ENCODE results near the gene PHACTR2.

The PHACTR2 gene

GRCh38 chr6:143802833-143803565 lies 125.2 kb downstream of the PHACTR2 start:
- TF ChIP-seq CEBPB (IDR thresholded peaks at IDR 0.05): peak; percentile 51
- no peak for TF ChIP-seq USF1 (IDR thresholded peaks at IDR 0.05)

GRCh38 chr6:143803769-143804568 lies 126.2 kb downstream of the PHACTR2 start:
- TF ChIP-seq ZBTB7A (IDR thresholded peaks at IDR 0.05; ENCODE audit: low read depth) (no peak), CEBPB (IDR thresholded peaks at IDR 0.05) (no peak), FOXM1 (IDR thresholded peaks at IDR 0.05; ENCODE audit: borderline replicate concordance, low read depth) (no peak)

- TF ChIP-seq EP300 (IDR thresholded peaks at IDR 0.05; ENCODE audit: borderline replicate concordance) (no peak), RAD21 (IDR thresholded peaks at IDR 0.05; ENCODE audit: low read depth) (no peak), TCF12 (IDR thresholded peaks at IDR 0.05; ENCODE audit: low read depth) (no peak), YY1 (IDR thresholded peaks at IDR 0.05; ENCODE audit: low read depth) (no peak), ZBTB7A (IDR thresholded peaks at IDR 0.05; ENCODE audit: low read depth) (no peak), TAF1 (IDR thresholded peaks at IDR 0.05; ENCODE audit: low read depth) (no peak), FOXM1 (IDR thresholded peaks at IDR 0.05; ENCODE audit: borderline replicate concordance, low read depth) (no peak), CEBPB (IDR thresholded peaks at IDR 0.05) (no peak), EGR1 (IDR thresholded peaks at IDR 0.05) (no peak), REST (IDR thresholded peaks at IDR 0.05; ENCODE audit: low read depth) (no peak), USF1 (IDR thresholded peaks at IDR 0.05) (no peak), NFIC (IDR thresholded peaks at IDR 0.05) (no peak), CREB1 (IDR thresholded peaks at IDR 0.05; ENCODE audit: low read depth) (no peak), MAX (IDR thresholded peaks at IDR 0.05) (no peak), TEAD4 (IDR thresholded peaks at IDR 0.05) (no peak)
These were observed 127.1 kb downstream of the PHACTR2 start for GRCh38 chr6:143804835-143805239.

GRCh38 chr6:143806282-143807102 lies 128.7 kb downstream of the PHACTR2 start:
- TF ChIP-seq MAX (IDR thresholded peaks at IDR 0.05) (no peak), USF1 (IDR thresholded peaks at IDR 0.05) (no peak), TCF12 (IDR thresholded peaks at IDR 0.05; ENCODE audit: low read depth) (no peak), EGR1 (IDR thresholded peaks at IDR 0.05) (no peak), NFIC (IDR thresholded peaks at IDR 0.05) (no peak), TEAD4 (IDR thresholded peaks at IDR 0.05) (no peak), YY1 (IDR thresholded peaks at IDR 0.05; ENCODE audit: low read depth) (no peak), TAF1 (IDR thresholded peaks at IDR 0.05; ENCODE audit: low read depth) (no peak), ZBTB7A (IDR thresholded peaks at IDR 0.05; ENCODE audit: low read depth) (no peak), CREB1 (IDR thresholded peaks at IDR 0.05; ENCODE audit: low read depth) (no peak), RAD21 (IDR thresholded peaks at IDR 0.05; ENCODE audit: low read depth) (no peak), FOXM1 (IDR thresholded peaks at IDR 0.05; ENCODE audit: borderline replicate concordance, low read depth) (no peak), REST (IDR thresholded peaks at IDR 0.05; ENCODE audit: low read depth) (no peak), CEBPB (IDR thresholded peaks at IDR 0.05) (no peak)

Data from Ishikawa (cell line).